Epithelial cell of esophagus (primary cell): ENCODE data around the gene FBXL19.

Experiments
- DNase-seq: peaks from one replicate; pipeline ENCODE4 v3.0.0; 2010; ENCODE audit warnings: low read depth
- H3K4me3 ChIP-seq: 2 replicates; pipeline ENCODE4 v1.5.1; 2011; ENCODE audit warnings: mild to moderate bottlenecking, low read length, control low read depth
- CTCF ChIP-seq: IDR thresholded peaks from 2 replicates; pipeline ENCODE4 v1.5.1; 2011; ENCODE audit warnings: low read depth, mild to moderate bottlenecking, low read length, control low read depth, inconsistent platforms; ENCODE audit not compliant: insufficient read depth; ENCODE audit errors: missing control alignments

The FBXL19 gene

DNA sequence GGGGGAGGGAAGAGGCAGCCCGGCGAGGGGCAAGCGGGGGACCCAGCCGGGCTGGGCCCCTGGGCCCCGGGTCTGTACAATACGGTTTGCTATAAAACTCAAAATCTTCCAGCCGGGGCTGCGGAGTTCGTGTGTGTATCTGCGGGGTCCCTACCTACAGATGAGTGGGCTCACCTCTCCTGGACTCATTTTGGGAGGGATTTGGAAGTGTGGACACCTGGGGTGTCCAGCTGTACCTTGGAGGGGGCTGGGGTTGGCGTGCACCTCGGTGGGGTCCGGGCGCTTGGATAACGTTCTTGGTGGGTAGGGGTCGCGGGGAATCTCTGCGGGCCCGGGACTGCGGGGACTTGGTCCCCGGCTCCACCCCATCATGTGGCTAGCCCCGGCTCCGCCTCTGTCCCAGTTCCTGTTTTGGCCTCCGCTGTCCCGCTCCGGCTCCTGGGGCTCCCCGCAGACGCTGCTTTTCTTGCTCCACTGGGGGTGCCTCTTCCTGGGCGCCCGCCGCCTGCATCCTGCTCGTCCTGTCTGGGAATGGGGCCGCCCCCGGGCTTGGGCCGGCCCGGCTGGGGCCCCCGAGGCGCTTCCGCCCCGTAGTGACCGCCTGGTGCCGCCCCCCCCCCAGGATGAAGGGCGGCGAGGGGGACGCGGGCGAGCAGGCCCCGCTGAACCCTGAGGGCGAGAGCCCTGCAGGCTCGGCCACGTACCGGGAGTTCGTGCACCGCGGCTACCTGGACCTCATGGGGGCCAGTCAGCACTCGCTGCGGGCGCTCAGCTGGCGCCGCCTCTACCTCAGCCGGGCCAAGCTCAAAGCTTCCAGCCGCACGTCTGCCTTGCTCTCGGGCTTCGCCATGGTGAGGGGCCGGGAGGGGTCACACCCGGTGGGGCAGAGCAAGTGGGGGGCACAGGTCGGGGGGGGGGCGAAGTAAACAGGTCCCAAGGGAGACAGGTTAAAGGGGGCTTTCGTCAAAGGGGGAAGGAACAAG lies 25.6 kb downstream of the FBXL19 start, which contains the start of gene ORAI3:
TSS of gene ORAI3 (plus strand) at position 402 of the 983 bp plus-strand sequence. CDS start at position 624, 222 bp downstream.
- TF ChIP-seq CTCF, result no peak
- H3K4me3 ChIP-seq, result peak within 1 kb of the TSS; percentile 85
- DNase-seq, result peak; percentile 70

GRCh38 chr16:30949650-30950515 lies 26.5 kb downstream of the FBXL19 start:
- peak; percentile 96 for DNase-seq
- TF ChIP-seq CTCF, result peak; percentile 17
- H3K4me3 ChIP-seq, result peak overlapping the region; percentile 85

DNA sequence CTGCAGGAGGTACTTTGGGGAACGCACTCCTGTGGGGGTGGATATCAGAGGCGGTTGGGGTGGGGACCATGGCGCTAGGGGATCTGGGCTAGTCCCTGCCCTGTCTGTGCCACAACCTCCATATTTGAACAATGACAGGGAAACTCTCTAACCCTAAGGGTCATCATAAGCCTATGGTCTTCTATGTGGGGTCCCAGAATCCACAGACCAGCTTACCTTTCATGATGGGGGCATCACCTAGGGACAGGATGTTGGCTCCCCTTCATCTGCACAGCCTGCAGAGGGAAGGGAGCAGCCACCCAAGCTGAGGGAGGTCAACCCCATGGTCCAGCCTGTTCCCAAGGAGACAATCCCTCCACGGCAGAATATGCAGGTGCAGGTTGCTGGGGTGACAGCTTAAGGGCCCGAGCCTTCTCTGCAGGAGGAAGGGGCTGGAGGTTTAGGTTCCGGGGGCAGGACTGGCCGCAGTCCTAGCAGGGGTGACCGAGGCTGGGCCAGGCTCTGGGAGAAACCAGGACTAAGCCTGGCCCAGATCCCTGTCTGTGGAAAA lies 27.2 kb downstream of the FBXL19 start:
- no peak for TF ChIP-seq CTCF
- DNase-seq, result no peak
- H3K4me3 ChIP-seq, result peak overlapping the region; percentile 85

- no peak for DNase-seq
- TF ChIP-seq CTCF, result no peak
- no peak overlapping the region for H3K4me3 ChIP-seq
Observed at GRCh38 chr16:30951193-30951592, 27.8 kb downstream of the FBXL19 start.

- DNase-seq, result no peak
- TF ChIP-seq CTCF, result no peak
- H3K4me3 ChIP-seq, result no peak overlapping the region
Observed at GRCh38 chr16:30951750-30952149, 28.4 kb downstream of the FBXL19 start.

GRCh38 chr16:30953111-30953510 lies 29.7 kb downstream of the FBXL19 start:
- TF ChIP-seq CTCF, result no peak
- H3K4me3 ChIP-seq, result no peak overlapping the region
- no peak for DNase-seq
